K562 (cell line): ENCODE measurements around the gene PPIL1. TPM values are rescaled to one million over a fixed set of nuclear protein-coding genes. Genes with fewer than 3 reads are reported as not detected.

ENCODE experiments used
- ATAC-seq: fragments of 200-7000 bp; cut with Tn5 transposase; 3 replicates; pipeline ENCODE4 v1.9.1; 2020; ENCODE audit warnings: moderate library complexity
- BruUV-seq: library from RNA; stranded (reverse); fragments of 400-500 nt; replicated peaks from 2 replicates; lab custom pipeline; 2021; lab: Mats Ljungman, UMichigan
- CTCF ChIA-PET: fragments of 300-600 bp; formaldehyde crosslinking; extraction: SDS; loops from one replicate; lab custom pipeline; 2021; ENCODE audit warnings: low intra/inter-chr PET ratio; lab: Yijun Ruan, JAX
- POLR2A ChIA-PET: fragments of 300-600, 350-650 bp; sonication (Branson Sonifier 250); formaldehyde crosslinking; extraction: SDS; loops from one replicate; lab custom pipeline; 2021; ENCODE audit warnings: antibody characterized with exemption, inconsistent platforms; lab: Yijun Ruan, JAX
- DNase-seq, 4 experiments: peaks; one replicate each; pipeline versions ENCODE4 v3.0.0 to v3.0.0-alpha.2; 2011 to 2018; ENCODE audit warnings: low spot score in 3 of 4, mixed read lengths in 3 of 4; ENCODE audit errors: extremely low read depth in 1 of 4
- FAIRE-seq: peaks from 2 replicates; lab custom pipeline; 2011; peaks lifted over from hg19 to GRCh38; lab: Jason Lieb, UNC
- H2AFZ ChIP-seq: 2 replicates; pipeline ENCODE4 v1.6.0; 2011; ENCODE audit warnings: low read depth, low read length, control low read depth, inconsistent platforms
- H3K27ac ChIP-seq: fragments of 200-600 bp; 3 replicates; pipeline ENCODE4 v1.8.0; 2011; ENCODE audit warnings: low read depth, mild to moderate bottlenecking, control low read depth, inconsistent platforms, low read length, moderate library complexity, mixed read lengths; ENCODE audit errors: extremely low read depth
- H3K27me3 ChIP-seq, 2 experiments: fragments of 300-600 bp in 1 of 2; 2 replicates in 1 of 2; 3 replicates in 1 of 2; pipeline versions ENCODE4 v1.6.0 to v1.8.0; 2011; ENCODE audit warnings: inconsistent platforms in 2 of 2, low read length in 2 of 2, mild to moderate bottlenecking in 1 of 2, mixed read lengths in 1 of 2, moderate library complexity in 1 of 2; ENCODE audit not compliant: control insufficient read depth in 2 of 2, insufficient read depth in 2 of 2
- H3K36me3 ChIP-seq: fragments of 300-600 bp; 3 replicates; pipeline ENCODE4 v1.8.0; 2011; ENCODE audit warnings: mild to moderate bottlenecking, low read length, inconsistent platforms; ENCODE audit not compliant: control insufficient read depth, insufficient read depth
- H3K4me1 ChIP-seq, 2 experiments: fragments of 200-600 bp in 1 of 2; replicated peaks in 1 of 2; 2 replicates in 1 of 2; 3 replicates in 1 of 2; pipeline versions ENCODE4 v1.5.1 to v1.8.0; 2011; ENCODE audit warnings: inconsistent platforms in 2 of 2, low read length in 2 of 2, mild to moderate bottlenecking in 1 of 2, mixed read lengths in 1 of 2, moderate library complexity in 1 of 2; ENCODE audit not compliant: control insufficient read depth in 2 of 2, insufficient read depth in 2 of 2
- H3K4me2 ChIP-seq: 2 replicates; pipeline ENCODE4 v1.6.1; 2011; ENCODE audit warnings: low read length, control low read depth, inconsistent platforms, mixed read lengths; ENCODE audit not compliant: insufficient read depth
- H3K4me3 ChIP-seq: fragments of 200-600 bp; sonication (generic), shearing (Covaris generic); 2 replicates; pipeline ENCODE4 v1.5.1; 2016; ENCODE audit warnings: control low read depth, inconsistent platforms
- H3K79me2 ChIP-seq: fragments of 200-600 bp; 3 replicates; pipeline ENCODE4 v1.8.0; 2011; ENCODE audit warnings: low read length, inconsistent platforms; ENCODE audit not compliant: control insufficient read depth, insufficient read depth
- H3K9ac ChIP-seq, 2 experiments: 2 replicates each; pipeline versions ENCODE4 v1.6.0 to v1.6.1; 2011; ENCODE audit warnings: low read depth in 2 of 2, low read length in 2 of 2, control low read depth in 1 of 2, inconsistent platforms in 1 of 2, mild to moderate bottlenecking in 1 of 2, mixed read lengths in 1 of 2; ENCODE audit not compliant: insufficient read depth in 1 of 2
- H3K9me1 ChIP-seq: one replicate; pipeline ENCODE4 v1.6.0; 2011; ENCODE audit warnings: inconsistent platforms, mild to moderate bottlenecking, low read length, moderate library complexity; ENCODE audit not compliant: control insufficient read depth, insufficient read depth
- H3K9me3 ChIP-seq: replicated peaks from 2 replicates; pipeline ENCODE4 v1.5.1; 2011; ENCODE audit warnings: low read depth, low read length, inconsistent platforms; ENCODE audit not compliant: control insufficient read depth, insufficient read depth
- H4K20me1 ChIP-seq: replicated peaks from 2 replicates; pipeline ENCODE4 v1.6.1; 2011; ENCODE audit warnings: low read length, inconsistent platforms, mixed read lengths; ENCODE audit not compliant: control insufficient read depth, insufficient read depth
- ADNP ChIP-seq: fragments of 200-800 bp; sonication (Bioruptor generic); IDR thresholded peaks from 2 replicates; pipeline ENCODE4 v1.6.1; 2016; ENCODE audit warnings: missing genetic modification characterization, missing compliant biosample characterization
- ARHGAP35 ChIP-seq: fragments of 450-650 bp; IDR thresholded peaks from 2 replicates; pipeline ENCODE4 v1.6.1; 2018; ENCODE audit not compliant: partially characterized antibody
- CREB5 ChIP-seq: fragments of 250-450 bp; sonication (Bioruptor Pico); IDR thresholded peaks from 2 replicates; pipeline ENCODE4 v1.5.0; 2020; ENCODE audit warnings: mild to moderate bottlenecking
- MYC ChIP-seq, 2 experiments: fragments of 250-450 bp in 1 of 2; sonication (Bioruptor Pico) in 1 of 2; IDR thresholded peaks; 2 replicates each; pipeline versions ENCODE4 v1.5.1 to v1.6.1; 2012 to 2021; ENCODE audit warnings: low read depth in 2 of 2, borderline replicate concordance in 1 of 2, improper control_type of control experiment in 1 of 2, low read length in 1 of 2, mild to moderate bottlenecking in 1 of 2, moderate library complexity in 1 of 2
- NRF1 ChIP-seq, 2 experiments: fragments of 450-650 bp; IDR thresholded peaks in 1 of 2; conservative IDR thresholded peaks in 1 of 2; 2 replicates each; pipeline ENCODE4 v1.6.1; 2014; ENCODE audit warnings: mild to moderate bottlenecking in 2 of 2
- ZNF143 ChIP-seq: sonication (generic); formaldehyde crosslinking; IDR thresholded peaks from 2 replicates; pipeline ENCODE4 v1.9.0; 2022; ENCODE audit warnings: mild to moderate bottlenecking, missing genetic modification reagents
- ZNF277 ChIP-seq: fragments of 250-450 bp; sonication (Bioruptor Pico); IDR thresholded peaks from 2 replicates; pipeline ENCODE4 v1.8.0; 2022; ENCODE audit warnings: inconsistent platforms, mild to moderate bottlenecking, moderate library complexity, borderline replicate concordance
- ZNF398 ChIP-seq: fragments of 250-450 bp; sonication (Bioruptor Pico); IDR thresholded peaks from 2 replicates; pipeline ENCODE4 v1.8.0; 2021; ENCODE audit warnings: moderate library complexity, mild to moderate bottlenecking, inconsistent platforms
- WGBS: fragments of 100-300 bp; shearing (Covaris generic); methylation state at CpG from one replicate; pipeline ENCODE4 v1.1.6; 2016; ENCODE audit warnings: low coverage, mixed read lengths; ENCODE audit not compliant: insufficient coverage; ENCODE audit errors: missing lambda C conversion rate; 5-methylcytosine and 5-hydroxymethylcytosine counted together
- in situ Hi-C: fragments of 300-500 bp; cut with MboI; formaldehyde crosslinking; loops from 4 replicates; pipeline ENCODE4 v1.15.0; 2018; ENCODE audit warnings: inconsistent platforms, mixed read lengths
- intact Hi-C: fragments of 100-400 bp; cut with micrococcal nuclease; formaldehyde crosslinking; loops from 2 replicates; pipeline ENCODE4 v1.14.2; 2022
- polyA plus RNA-seq, 8 experiments: library from polyadenylated mRNA; depleted of rRNA in 4 of 8; stranded (reverse) in 5 of 8; unstranded in 3 of 8; fragments of >200 nt; fragmentation: Nextera tagmentation in 2 of 8; fragmentation: Illumina TruSeq in 1 of 8; extraction: Ambion mirVana in 2 of 8; extraction: Trizol in 1 of 8; gene quantifications; 2 replicates each; pipeline versions ENCODE4 v1.2.1 to v1.2.3, GENCODE V29; 2011 to 2014; ENCODE audit warnings: inconsistent platforms in 1 of 8, missing spikeins in 1 of 8
- total RNA-seq, 7 experiments: library from RNA; depleted of rRNA in 6 of 7; stranded (reverse); fragments of >200 nt in 6 of 7; fragmentation: Illumina TruSeq in 2 of 7; extraction: Trizol in 2 of 7; gene quantifications; 2 replicates each; pipeline versions ENCODE4 v1.2.1 to v1.2.3, GENCODE V29; 2011 to 2021; ENCODE audit warnings: low replicate concordance in 1 of 7

Gene PPIL1
- total and polyA plus RNA-seq, 9 of the 15 experiments (the other 6 are each of a cell fraction or from before 2014, with no cell fraction given), result 65.8 to 205 (median 130) TPM

GRCh38 chr6:36825994-36826393 lies 48.6 kb downstream of the PPIL1 start:
- no peak for TF ChIP-seq ZNF277 (CRISPR knock-in tag)
- no peak for TF ChIP-seq MYC (IDR thresholded peaks at IDR 0.05; ENCODE audit: low read depth, low read length)
- TF ChIP-seq MYC (CRISPR knock-in tag; IDR thresholded peaks at IDR 0.05; ENCODE audit: borderline replicate concordance, low read depth), result no peak
- TF ChIP-seq NRF1 (conservative IDR thresholded peaks at IDR 0.05 in 1 of 2, IDR thresholded peaks at IDR 0.05 in 1 of 2), result peak; percentile 52 to 57; a peak in 2 of 4 replicates
- peak; percentile 4; the same call in 1 of the 2 replicates for TF ChIP-seq ZNF143 (CRISPR knock-in tag)
- no peak for TF ChIP-seq CREB5
- no peak for TF ChIP-seq ADNP
- no peak for TF ChIP-seq ZNF398 (CRISPR knock-in tag)
- TF ChIP-seq ARHGAP35, result no peak
- H3K9me3 ChIP-seq, result no peaks in the 10 kb centered on the region
- no peak overlapping the region for H3K4me2 ChIP-seq
- ATAC-seq (no peak), FAIRE-seq (no peak), DNase-seq (peak in 1 of 4 experiments; percentile 34)
- intact Hi-C loops (no loop called here), in situ Hi-C loops (no loop called here)
- no peaks in the 10 kb centered on the region for H4K20me1 ChIP-seq
- no peak overlapping the region for H3K27ac ChIP-seq
- no peaks in the 10 kb centered on the region for H3K27me3 ChIP-seq
- H3K4me1 ChIP-seq, result peaks cover 28 to 58% of the 10 kb centered on the region in 2 experiments
- H3K9ac ChIP-seq, result no peak overlapping the region
- ChIA-PET CTCF (no interaction called here), POLR2A (interaction anchor here (0.5 to 2.4 kb wide), 3 partner anchors 9 to 49 kb away, joined by 4 to 7 read pairs (median 4); partner anchors contain the start of gene PPIL1)
- no TSS peak for BruUV-seq
- 57% methylated on average over 7 of the region's 8 CpGs for WGBS
- no peaks in the 10 kb centered on the region for H3K9me1 ChIP-seq
- peak overlapping the region; percentile 30; the same call in 1 of the 2 replicates for H2AFZ ChIP-seq
- H3K79me2 ChIP-seq, result no peaks in the 10 kb centered on the region
- no peaks in the 10 kb centered on the region for H3K36me3 ChIP-seq
- H3K4me3 ChIP-seq, result no peak overlapping the region
